Measurements from ENCODE around the gene TFR2.

The TFR2 gene
- 0.06 to 1.5 (median 0.46) reads per million in 18 experiments for total RNA-seq

DNA sequence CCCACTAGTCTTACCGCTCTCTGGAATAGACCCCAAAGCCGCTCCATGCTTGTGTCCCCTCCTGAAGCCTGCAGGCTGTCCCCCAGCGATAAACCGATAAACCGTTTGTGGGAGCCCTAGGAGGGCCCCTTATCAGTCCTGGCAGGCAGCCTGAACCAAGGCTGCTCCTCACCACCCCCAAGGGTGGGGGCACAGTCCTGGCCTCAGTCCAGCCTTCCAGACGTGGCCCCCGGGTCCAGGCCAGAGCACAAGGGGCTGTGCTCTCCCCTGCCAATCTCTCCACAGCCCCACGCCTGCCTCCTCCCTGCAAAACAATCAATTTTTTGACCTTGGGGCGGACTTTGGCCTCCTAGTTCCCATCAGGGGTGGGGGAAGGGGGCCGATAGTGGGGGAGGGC is at the start of gene TFR2:
TFR2 (minus strand) TSS at position 90 of the 397 bp plus-strand sequence; CDS start at position 47, 43 bp downstream.
- no peak for DNase-seq

DNA sequence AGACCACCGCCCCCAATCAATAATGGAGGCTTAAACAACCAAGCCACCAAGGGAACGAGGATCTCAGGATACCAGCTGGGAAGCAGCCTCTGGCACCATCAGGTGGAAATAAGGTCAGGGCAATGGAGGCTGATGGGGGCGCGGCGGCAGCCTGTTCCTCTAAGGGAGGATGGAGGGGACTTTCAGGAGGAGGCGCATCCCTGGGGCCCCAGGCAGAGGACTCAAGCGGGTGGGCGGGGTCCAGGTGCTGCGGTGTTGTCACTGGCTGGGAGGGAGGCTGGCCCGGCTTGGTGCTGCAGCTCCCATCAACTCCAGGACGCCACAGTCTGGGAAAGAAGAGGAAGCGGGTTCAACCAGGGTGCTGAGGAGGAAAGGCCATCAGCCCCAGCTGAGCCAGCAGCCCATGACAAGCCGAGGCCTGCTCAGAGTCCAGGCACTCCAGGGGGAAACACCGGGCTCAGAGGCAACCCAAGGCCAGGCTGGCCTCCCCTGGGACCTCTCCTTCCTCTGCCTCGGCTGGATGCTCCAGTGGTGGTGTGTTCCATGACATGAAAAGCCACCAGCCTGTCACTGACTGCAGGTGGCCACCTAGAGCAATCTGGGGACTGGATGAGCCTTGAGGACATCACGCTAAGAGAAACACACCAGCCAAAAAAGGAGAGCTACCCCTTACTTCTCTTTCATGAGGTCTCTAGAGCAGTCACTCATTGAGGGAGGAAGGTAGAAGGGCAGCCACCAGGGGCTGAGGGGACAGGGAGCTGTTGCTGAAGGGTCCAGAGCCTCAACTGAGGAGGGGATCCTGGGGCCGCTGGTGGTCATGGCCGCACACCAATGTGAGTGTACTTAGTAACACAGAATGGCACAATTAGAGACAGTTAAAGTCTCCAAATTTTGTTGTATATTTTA is 48.1 kb upstream of the TFR2 start:
- no peak for DNase-seq

DNA sequence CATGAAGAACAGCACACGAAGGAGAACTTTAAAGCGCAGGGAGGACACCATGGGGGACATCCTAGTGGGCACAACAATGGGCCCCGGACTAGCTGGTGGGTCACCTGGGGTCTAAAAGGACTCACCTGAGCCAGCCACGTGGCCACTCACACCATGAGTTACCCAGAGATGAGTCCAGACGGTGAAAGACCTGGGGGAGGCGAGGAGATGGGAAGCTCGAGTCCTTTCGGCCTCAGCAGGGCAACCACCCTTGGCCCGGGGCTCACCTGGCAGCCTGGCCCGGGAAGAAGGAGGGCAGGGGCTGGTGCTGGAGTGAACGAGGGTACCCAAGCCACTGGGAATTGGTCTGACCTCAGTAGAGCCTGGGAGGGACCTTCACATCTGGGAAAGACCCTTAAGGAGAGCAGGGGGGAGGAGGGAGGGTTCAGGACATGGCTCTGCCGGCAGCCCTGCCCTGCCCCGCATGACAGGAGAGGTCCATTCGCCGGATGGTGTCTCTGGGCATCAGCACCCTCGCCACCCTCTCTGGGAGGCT is 47.0 kb upstream of the TFR2 start:
- DNase-seq: no peak

DNA sequence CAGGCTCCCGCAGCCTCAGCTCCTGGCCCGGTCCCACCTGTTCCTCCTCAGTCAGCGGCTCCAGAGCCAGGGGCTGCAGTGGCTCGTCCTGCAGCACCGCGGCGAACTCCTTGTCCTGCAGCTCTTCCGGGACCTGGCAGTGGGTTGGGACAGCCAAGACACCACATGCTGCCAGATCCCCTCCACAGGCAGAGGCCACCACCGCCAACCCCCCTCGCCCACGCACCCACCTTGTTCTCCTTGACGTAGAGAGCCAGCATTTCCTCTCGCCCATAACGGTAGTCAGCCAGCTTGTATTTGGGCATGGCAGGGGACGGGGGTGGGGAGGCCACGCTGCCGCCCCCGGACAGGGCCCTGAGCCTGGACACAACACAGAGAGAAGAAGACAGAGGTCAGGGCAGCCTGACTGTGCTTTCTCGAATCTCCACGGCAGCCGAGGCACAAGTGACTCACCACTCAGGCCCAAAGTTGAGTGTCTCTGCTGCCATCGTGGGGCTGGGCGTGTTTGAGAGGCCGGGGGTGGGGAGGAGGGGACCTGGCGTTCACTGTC is 46.5 kb upstream of the TFR2 start:
- DNase-seq: peak in 1 of 2 donors; percentile 36

DNA sequence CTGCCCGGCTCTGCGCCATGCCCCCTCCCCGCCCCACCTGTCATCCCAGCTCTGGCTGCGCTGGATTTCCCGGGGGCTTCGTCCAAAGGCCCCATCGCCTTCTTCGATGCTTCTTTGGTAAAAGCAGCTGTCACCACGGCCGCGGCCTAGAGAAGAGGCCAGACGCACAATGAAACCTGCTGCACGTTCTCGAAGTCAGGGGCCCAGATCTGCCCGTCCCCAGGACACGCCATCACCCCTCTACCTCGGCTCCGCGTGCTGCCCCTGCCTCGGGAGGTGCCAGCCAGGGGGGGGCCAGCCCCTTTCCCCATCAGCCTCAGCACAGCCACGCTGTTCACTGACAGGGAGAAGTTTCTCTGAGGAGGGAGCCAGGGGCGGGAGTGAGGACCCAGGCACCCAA is 45.9 kb upstream of the TFR2 start:
- no peak for DNase-seq

DNA sequence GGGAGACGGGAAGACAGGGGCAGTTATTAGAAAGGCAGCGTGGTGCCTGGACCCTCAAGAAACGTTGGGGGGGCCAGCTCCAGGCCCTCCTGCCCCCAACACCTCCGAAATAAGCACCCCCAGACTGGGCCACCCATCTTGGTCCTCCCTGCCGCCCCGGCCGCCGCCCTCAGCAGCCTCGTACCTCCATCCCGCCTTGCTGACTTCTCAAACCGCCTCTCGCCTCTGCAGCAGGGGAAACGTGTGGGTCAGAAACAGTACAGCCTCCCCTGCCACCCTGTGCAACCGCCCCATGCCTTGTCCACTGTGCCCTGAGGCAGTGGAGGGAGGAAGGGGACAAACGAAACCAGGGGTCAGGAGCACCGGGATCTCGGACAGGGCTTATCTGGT is 45.5 kb upstream of the TFR2 start:
- DNase-seq: no peak

DNA sequence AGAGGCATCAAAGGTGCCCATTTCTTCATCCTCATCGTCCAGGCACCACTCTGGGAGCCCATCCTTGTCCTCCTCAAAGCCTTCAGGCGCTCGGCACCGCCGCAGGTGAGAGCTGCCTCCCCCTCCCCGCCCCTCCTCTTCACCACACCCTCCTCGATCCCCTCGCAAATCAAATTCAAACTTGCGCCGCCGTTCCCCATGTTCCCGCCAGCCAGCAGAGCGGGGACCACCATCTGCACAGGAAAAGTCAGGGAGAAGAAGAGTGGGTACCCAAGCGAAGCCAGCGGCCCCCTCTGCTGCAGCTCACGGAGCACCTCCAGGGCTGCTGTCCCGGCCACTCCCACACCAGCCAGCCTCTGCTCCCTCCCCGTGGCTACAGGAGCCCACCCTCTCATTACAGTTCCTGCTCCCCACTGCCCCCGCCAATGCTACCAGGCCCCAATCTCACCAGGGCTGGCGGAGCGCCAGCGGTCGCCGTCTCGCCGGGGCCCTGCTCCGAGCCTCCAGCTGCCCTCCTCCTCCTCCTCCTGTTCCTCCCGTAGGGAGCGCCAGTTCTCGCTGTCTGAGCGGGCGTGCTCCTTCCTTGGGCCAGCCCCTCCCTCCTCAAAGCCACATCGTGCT is 45.0 kb upstream of the TFR2 start:
- no peak for DNase-seq

DNA sequence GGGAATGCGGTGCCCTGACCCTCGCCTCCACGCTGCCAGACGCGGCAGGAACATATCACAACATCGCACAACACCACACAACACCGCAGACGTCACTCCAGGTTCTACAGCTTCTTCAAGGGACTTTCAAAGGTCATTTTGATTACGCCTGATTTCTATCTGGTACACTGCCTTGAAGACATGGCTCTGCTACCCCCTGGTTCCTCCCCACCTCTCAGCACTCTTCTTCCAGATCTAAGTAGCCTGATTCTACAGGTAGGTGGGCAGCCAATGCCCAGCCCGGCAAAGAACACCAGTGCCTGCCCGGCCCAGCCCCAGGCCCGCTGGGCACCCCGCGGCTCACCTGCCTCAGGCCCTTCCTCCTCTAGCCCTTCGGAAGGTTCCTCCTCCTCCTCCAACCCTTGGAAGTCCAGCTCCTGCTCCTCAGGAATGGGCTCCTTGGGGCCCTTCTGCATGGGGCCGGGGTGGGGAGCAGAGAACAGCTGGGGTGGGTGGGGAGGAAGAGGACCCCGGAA is 44.3 kb upstream of the TFR2 start:
- no peak for DNase-seq

DNA sequence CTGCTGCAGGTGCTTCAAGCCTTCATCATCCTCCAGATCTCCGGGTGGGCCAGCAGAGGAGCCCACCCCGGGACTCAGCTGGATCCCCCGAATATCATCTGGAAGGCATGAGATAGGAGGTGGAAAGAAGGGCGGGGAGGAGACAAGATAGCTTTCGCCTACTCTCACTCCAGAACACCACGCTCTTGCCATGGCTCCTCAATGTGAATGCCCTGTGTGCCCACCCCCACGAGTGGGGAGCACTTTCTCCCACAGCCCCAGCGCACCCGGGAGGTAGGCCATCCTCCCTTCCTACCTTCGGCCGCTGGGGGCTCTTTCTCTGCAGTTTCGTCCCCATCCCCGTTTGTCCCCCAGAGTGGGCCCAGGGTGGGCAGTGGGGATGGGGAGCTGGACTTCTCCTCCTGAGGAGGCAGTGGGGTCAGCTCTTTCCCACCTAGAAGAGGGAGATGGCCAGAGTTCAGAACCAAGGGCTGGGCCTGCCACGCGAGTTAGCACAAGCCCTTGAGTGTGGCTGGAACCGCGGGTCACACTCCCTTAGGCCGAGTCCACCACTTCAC is 43.8 kb upstream of the TFR2 start:
- no peak for DNase-seq

DNA sequence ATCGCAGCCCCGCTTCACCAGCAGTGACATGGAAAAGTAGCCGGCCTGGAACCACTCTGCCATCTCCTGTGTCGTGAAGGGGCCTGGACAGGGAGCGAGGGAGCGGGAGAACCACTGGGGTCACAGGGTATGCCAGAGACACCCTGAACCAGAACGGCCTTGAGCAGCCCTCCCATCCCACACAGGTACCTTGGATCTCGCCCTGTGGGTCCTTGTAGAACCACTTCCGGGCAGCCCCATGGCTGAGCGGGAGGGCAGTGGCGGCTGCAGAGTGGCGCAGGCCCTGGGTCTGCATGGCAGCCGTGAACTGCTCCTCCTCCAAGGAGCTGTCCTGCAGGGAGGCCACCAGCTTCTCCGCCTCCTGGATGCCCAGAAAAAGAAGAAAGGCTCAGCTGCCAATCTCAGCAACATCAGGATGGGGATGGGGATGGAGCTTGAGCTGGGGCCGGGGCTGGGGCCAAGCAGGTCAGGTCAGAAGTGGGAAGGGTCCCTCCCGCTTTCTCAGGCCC is 43.2 kb upstream of the TFR2 start:
- DNase-seq: no peak

DNA sequence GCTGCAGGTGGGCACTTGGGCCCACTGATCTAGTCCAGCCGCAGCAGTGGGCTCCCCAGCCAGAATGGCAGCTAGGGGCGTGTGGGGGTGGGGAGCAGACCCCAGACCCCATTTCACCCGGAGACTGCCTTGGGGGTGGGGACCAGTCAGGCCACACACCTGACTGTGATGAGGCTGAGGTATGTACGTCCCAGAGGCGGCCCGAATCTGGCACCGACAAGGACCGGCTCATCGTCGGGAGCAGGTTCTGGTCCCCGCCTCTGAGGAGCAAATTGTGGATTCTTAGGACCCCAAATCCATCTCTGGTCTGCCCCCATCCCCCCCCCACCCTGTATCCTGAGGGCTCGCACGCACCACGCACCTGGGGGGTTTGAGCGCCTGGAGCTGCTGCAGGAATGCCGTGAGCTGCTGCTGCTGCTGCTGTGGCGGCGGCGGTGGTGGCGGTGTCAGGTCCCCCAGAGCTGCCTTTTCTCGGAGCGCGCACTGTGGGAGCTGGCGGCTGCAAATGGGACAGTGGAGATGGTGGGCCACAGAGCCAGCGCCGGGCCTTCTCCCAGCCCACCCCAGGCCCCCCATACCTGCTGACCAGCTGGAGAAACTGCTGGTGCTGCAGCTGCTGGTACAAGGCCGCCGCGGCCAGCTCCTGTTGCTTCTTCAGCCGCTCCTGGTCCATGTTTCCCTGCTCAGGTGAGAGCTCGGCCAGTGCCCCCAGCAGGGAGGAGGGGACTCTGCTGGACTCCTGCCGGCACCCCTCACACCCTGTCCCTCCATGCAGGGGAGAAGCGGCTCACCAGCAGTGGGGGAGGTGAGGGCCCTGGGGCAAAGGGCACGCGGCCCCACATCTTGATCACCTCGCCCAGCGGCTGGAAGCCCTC is 42.5 kb upstream of the TFR2 start:
- no peak for DNase-seq

DNA sequence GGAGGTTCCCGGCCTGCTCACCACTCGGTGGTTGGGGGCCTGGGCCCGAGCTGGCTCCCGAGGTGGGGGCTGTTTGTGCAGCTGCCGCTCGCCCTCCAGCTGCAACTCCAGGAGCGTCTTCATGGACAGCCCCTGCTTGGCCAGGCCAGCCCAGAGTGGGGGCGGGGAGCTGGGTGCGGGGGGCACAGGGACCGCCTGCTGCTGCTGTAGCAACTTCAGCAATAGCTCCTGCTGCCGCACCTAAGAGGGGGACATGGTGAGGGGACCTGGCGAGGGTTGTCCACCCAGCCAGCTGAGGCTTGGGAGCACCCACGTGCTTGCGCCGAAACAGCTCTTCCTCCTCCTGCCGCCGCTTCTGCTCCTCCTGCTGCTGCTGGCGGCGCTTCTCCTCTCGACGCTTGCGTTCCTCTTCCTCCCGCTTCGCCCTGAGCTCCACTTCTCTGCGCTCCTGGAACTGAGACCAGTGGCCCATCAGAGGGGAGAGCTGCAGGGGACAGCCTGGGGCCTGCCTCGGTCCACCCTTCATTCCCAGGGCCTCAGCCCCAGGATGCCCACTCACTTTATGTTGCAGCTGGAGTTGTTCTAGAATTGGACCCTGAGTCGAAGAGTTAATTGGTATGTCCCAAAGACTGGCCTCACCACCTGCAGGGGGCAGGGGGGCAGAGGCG is 41.8 kb upstream of the TFR2 start:
- DNase-seq: no peak

DNA sequence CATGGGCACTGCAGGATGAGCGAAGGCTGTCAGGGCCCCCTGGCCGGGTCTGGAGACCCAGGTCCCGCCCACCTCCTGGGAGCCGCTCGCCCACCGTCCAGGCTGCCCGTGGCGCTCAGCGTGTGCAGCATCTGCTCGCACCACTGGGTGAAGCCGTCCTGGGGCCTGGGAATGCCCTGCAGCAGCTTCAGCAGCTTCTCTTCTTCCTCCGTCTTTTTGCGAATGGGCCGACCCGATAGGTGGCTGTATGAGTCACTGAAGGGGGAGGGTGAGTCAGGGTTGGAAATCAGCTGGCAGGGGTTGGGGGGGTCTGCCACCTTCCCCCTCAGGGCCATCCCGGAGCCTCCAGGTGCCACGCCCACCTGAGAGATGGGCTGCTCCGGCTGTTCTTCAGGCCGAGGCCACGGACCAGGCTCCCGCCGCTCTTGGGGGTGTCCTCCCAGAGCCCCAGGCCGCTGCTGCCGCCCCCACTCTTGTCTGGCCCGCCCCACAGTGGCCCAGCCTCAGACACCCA is 40.9 kb upstream of the TFR2 start:
- no peak for DNase-seq

DNA sequence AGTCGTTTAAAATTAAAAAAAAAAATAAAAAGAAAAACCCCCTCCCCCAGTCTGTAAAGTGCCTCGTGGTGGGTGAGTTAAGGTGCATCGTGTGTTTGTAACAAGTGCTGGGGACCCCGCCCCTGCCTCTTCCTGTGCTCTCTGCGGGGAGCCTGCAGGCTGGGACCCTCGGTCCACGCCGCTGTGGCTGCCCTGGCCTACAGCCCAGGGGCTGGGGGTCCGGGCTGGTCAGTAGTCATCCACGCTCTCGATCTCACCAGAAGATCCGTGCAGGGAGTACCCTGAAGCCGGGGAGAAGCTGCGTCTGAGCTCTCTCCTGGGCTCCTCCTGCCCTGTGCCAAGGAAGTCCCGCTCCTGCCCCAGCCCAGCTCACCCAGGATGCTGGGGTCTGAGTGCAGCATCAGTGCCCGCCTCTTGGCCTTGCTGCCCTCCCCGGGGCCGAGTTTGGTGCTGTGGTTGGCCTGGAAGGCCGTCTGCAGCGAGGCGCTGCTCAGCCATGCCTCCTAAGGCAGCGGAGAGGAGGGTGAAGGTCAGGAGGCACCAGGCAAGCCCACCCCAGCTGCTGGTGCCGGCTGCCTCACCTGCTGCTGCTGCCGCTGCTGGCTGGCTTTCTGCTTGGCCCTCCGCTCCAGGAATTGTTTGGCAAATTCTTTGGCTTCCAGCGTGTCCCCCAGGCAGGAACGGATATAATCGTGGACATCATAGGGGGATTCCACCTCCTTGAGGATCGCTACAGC is 40.3 kb upstream of the TFR2 start:
- no peak for DNase-seq

DNA sequence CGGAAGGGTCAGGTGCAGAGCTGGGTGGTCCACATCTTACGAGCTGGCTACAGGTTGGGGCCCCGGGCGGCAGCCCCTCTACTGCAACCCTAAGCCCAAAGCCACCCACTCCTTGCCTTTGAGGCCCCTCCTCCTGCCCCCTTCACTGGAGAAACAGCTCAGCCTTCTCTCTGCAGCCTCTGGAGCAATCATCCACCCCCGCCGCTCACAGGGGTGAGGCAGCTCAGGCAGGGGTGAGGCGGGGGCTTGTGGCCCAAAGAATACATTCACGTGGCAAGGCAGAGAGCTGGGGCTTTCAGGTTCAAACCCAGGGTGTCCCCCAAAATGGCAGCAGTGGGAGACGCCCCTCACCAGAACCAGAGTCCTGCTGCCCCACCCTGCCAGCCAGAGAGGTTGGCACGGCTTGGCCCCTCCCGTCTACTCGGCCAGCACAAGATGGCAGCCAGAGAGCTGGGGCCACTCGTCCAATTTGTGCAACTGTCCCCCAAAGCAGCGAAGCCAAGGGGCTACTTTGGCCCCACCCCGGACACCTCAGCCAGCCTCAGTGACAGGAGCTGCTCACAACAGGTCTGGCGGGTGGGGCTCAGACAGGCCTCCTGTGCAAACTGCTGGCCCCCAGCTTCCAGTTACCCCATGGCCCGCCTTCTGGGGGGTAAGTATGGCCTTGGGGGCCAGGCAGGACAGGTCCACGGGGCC is 39.4 kb upstream of the TFR2 start:
- DNase-seq: no peak

DNA sequence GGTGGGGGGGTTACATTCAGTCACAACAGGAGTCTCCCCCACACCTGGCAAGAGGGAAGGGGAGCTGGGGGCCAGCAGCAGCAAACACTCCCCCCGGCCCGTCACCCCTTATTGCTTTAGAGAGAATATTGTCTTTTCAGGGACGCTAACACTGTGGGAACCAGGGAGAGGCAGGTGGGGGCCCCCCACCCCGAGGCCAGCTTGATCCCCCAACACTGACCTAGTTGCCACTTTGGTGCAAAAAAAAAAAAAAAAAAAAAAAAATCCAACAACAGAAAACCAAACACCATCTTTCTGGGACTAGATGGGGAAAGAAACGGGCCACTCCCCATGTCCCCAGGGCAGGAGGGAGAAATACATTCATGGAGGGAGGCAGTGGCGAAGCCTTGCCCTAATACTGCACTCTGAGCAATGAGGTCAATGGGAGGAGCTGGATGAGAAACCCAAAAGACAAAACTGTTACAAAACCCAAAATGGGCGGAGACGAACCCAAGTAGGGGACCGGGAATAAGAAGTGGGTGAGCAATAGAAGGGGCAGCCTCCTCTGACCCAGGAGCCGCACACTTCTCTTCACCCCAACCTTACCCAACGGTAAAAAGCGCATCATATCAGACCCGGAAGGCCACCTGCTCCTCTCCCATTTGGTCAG is 38.7 kb upstream of the TFR2 start:
- DNase-seq: peak; percentile 47 to 74

DNA sequence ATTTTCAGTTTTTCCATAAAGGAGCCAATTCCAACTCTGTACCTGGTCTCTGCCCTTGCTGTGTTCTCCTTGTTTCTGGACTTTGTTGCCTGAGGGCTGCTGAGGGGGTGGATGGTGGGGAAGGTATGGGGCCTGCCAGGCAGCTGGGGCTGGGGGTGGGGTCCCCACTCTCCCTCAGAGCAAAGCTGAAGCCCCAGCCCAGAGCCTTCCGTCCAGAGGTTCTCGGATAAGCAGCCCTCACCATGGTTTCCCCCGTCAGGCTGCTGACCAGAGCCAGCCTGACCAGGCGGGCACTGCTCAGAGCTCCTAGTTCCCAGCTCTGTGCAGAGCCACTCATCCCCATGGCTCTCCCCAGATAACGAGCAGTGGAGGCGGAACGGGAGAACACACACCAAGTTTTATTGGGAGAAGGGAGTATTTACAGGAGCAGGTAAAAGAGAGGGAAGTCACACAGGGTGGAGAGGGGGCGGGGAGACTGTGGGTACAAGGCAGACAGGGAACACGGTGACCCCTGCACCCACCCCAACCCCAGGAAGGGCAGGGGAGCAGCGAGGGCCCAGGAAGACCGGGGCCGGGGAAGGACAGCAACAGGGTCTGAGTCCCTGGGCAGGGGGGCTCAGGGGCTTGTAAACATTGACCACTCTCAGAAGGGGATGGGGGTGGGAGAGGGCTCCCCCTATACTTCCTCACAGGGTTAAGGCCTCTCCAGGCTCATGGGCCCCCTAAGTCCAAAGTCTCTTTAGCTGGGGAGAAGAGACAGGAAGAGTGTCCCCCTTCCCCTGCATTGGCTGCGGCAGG is 38.0 kb upstream of the TFR2 start:
- DNase-seq: no peak
